Activated CD8-positive, alpha-beta T cell treated with anti-CD3 and anti-CD28 coated beads for 36 hours (primary cell): ENCODE data around the gene DUSP7. TPM values are rescaled to one million over a fixed set of nuclear protein-coding genes. Genes with fewer than 3 reads are reported as not detected.

Source experiments
- ATAC-seq: fragments of 200-7000 bp; cut with Tn5 transposase; one replicate; pipeline ENCODE4 v1.10.0; 2021; ENCODE audit warnings: mild to moderate bottlenecking, moderate library complexity
- CTCF ChIA-PET: fragments of 350-600 bp; sonication (Branson Sonifier 250); formaldehyde crosslinking; loops from one replicate; lab custom pipeline; 2021; ENCODE audit warnings: antibody characterized with exemption; lab: Charles Lee
- POLR2A ChIA-PET: fragments of 350-600 bp; sonication (Branson Sonifier 250); formaldehyde crosslinking; loops from one replicate; lab custom pipeline; 2021; ENCODE audit warnings: antibody characterized with exemption; lab: Charles Lee
- DNase-seq: peaks from one replicate; pipeline ENCODE4 v3.0.0-alpha.2; 2020
- H3K27ac Mint-ChIP-seq: one replicate; pipeline ENCODE4 v1.8.0; 2021; ENCODE audit warnings: mild to moderate bottlenecking, mixed read lengths
- H3K27me3 Mint-ChIP-seq: one replicate; pipeline ENCODE4 v1.8.0; 2021; ENCODE audit warnings: mixed read lengths
- H3K36me3 Mint-ChIP-seq: one replicate; pipeline ENCODE4 v1.8.0; 2021; ENCODE audit warnings: low read depth, mixed read lengths
- H3K4me1 Mint-ChIP-seq: one replicate; pipeline ENCODE4 v1.8.0; 2021; ENCODE audit warnings: low read depth, mixed read lengths
- H3K4me3 Mint-ChIP-seq: one replicate; pipeline ENCODE4 v1.8.0; 2021; ENCODE audit warnings: mild to moderate bottlenecking, moderate library complexity, mixed read lengths
- H3K9me3 Mint-ChIP-seq: one replicate; pipeline ENCODE4 v1.8.0; 2021; ENCODE audit warnings: mixed read lengths
- intact Hi-C: fragments of 100-400 bp; cut with micrococcal nuclease; formaldehyde crosslinking; loops from one replicate; pipeline ENCODE4 v1.10.0; 2022
- total RNA-seq, 2 experiments: library from RNA; stranded (reverse); gene quantifications; one replicate each; pipeline ENCODE4 v1.2.3, GENCODE V29; 2021
- TF ChIP-seq, protein P1 (sequence below): fragments of 200-600 bp; IDR thresholded peaks from one replicate; pipeline ENCODE4 v1.8.0; 2022; ENCODE audit warnings: antibody characterized with exemption, mild to moderate bottlenecking

The DUSP7 gene
- total RNA-seq, 2 experiments from 2014 or later = 19.6 to 21.6 TPM

DNA sequence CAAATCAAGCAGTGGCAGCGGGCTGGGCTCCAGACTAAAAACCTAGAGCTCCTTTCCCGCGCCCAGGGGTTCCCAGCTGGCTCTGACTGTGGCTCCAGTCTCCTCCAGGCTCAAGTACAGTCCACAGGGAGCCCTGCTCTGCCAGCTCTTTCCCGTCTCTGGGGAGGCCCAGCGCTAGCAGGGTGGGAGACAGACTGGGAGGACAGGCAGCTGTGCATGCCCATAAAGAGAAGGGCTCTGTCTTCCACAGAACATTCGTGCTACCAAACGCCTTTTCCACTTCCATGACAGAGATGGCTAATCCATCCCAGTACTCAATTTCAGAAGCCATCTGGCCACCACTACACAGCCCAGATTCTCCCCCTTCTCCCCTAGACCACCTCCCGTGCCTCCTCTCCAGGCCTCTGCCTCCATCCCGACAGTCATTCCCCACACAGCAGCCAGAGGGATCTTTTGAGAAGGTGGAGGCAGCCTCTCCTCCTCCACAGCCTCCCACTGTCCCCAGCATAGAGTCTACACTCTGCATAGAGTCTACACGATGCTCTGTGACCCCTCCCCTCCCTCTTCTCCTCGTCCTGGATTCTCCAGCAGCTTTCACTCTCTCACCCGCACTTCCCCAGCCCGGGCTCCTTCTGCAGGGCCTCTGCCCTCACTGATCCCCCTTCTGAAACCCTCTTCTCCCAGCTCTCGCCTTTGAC, 6.8 kb upstream of the DUSP7 start:
- no peak overlapping the region for H3K4me3 Mint-ChIP-seq

DNA sequence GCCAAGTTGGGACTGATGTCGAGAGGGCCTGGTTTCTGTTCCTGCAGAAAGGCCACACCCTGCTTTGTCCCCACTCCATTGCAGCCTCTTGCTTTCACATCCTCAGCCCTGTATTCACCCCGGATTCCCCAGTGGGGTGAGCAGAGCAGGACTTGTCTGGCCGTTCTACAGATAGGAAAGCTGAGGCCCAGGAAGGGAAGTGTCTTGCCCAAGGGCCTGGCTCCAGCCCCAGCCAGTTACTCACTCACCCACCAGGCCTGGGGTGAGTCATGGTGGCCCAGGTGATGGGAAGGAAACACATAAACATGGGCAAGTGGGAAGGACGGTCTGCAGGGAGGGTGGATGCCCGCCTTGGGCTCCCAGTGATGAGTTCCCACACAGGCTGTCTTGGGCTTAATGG, 6.1 kb upstream of the DUSP7 start:
- no peak overlapping the region for H3K27ac Mint-ChIP-seq
- intact Hi-C loops = no loop called here
- ChIA-PET CTCF (no interaction called here), POLR2A (interaction anchor here (1.6 kb wide), 1 partner anchor 67 kb away, joined by 5 read pairs; the partner anchor contains the start of gene RPL29)
- peaks cover 5% of the 10 kb centered on the region for H3K4me1 Mint-ChIP-seq
- TF ChIP-seq, protein P1, sequence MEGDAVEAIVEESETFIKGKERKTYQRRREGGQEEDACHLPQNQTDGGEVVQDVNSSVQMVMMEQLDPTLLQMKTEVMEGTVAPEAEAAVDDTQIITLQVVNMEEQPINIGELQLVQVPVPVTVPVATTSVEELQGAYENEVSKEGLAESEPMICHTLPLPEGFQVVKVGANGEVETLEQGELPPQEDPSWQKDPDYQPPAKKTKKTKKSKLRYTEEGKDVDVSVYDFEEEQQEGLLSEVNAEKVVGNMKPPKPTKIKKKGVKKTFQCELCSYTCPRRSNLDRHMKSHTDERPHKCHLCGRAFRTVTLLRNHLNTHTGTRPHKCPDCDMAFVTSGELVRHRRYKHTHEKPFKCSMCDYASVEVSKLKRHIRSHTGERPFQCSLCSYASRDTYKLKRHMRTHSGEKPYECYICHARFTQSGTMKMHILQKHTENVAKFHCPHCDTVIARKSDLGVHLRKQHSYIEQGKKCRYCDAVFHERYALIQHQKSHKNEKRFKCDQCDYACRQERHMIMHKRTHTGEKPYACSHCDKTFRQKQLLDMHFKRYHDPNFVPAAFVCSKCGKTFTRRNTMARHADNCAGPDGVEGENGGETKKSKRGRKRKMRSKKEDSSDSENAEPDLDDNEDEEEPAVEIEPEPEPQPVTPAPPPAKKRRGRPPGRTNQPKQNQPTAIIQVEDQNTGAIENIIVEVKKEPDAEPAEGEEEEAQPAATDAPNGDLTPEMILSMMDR = no peak
- no peaks in the 10 kb centered on the region for H3K9me3 Mint-ChIP-seq
- H3K36me3 Mint-ChIP-seq = no peaks in the 10 kb centered on the region
- no peak for DNase-seq
- no peak overlapping the region for H3K4me3 Mint-ChIP-seq
- no peaks in the 10 kb centered on the region for H3K27me3 Mint-ChIP-seq
- no peak for ATAC-seq

More for the DNA sequence above, 6.8 kb upstream of the DUSP7 start:
- intact Hi-C loops = no loop called here
- ATAC-seq (no peak), DNase-seq (no peak)
- no peaks in the 10 kb centered on the region for H3K27me3 Mint-ChIP-seq
- ChIA-PET POLR2A (no interaction called here), CTCF (no interaction called here)
- no peaks in the 10 kb centered on the region for H3K36me3 Mint-ChIP-seq
- no peaks in the 10 kb centered on the region for H3K4me1 Mint-ChIP-seq
- TF ChIP-seq, protein P1 = no peak
- no peak overlapping the region for H3K27ac Mint-ChIP-seq
- no peaks in the 10 kb centered on the region for H3K9me3 Mint-ChIP-seq

DNA sequence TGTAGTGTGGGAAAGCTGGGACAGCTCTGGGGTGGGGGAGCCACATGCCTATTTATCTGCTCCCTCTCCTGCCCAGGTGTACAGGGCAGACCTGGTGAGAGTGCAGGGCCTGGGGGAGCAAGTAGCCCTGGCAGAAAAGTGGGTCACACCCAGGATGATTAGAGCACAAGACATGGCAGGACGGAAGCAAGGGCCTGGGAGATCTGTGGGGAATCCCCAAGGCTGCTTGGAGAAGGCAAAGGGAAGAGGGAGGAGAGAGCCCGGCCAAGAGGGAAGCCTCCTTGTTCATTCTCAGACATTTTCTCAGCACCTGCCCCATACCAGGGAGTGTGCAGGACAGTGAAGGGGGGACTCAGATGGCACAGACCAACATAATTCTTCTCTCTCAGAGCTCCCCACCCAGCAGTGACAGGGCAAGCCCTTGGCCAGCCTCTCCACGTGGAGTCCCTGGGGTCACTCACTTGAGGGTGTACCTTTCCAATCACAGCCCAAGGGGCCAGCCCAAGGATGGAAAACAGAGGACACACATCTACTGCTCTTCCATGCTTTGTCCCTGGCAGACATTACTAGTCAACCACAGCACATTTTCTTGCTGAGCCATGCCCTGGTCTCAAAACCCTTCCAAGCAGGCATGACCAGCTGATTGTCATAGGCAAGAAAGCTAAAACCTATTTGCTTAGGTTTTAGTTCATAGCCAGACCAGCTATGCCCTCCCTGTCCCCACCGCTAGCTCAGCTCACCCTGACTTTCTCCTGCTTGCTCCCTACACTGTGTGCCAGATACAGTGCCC, 4.9 kb upstream of the DUSP7 start:
- ChIA-PET POLR2A (interaction anchor here (1.6 kb wide), 1 partner anchor 66 kb away, joined by 5 read pairs; the partner anchor contains the start of gene RPL29), CTCF (interaction anchor here (1.2 kb wide), 1 partner anchor 8 kb away, joined by 3 read pairs; no protein-coding TSS in a partner anchor)
- H3K4me1 Mint-ChIP-seq = peaks cover 6% of the 10 kb centered on the region
- intact Hi-C loops = no loop called here
- DNase-seq (no peak), ATAC-seq (no peak)
- no peaks in the 10 kb centered on the region for H3K36me3 Mint-ChIP-seq
- no peak overlapping the region for H3K27ac Mint-ChIP-seq
- H3K4me3 Mint-ChIP-seq = no peak overlapping the region
- H3K9me3 Mint-ChIP-seq = no peaks in the 10 kb centered on the region
- TF ChIP-seq, protein P1 = no peak
- H3K27me3 Mint-ChIP-seq = no peaks in the 10 kb centered on the region

DNA sequence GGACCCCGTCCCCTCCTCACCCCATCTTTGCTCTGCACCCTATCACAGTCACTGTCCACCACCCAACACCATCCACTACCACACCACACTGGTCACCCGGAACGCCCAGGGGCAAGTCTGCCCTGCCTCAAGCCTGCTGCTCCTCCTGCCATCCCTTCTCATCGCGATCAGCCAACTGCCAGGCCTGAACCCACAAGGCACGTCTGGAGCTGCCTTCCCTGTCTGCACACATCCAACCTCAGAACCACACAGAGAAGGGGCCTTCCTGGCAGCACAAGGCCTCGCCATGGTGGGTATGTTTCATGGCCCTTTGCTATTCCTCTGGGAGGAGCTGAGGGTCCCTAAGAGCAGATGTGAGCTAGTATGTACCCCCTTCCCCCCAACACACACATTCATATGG, 3.4 kb upstream of the DUSP7 start:
- Mint-ChIP-seq H3K36me3 (no peaks in the 10 kb centered on the region), H3K27me3 (no peaks in the 10 kb centered on the region), H3K4me1 (peaks cover 6% of the 10 kb centered on the region), H3K4me3 (no peak overlapping the region), H3K27ac (no peak overlapping the region), H3K9me3 (no peaks in the 10 kb centered on the region)
- ChIA-PET POLR2A (interaction anchor here (1.3 kb wide), 1 partner anchor 68 kb away, joined by 4 read pairs; no protein-coding TSS in a partner anchor), CTCF (interaction anchor here (1.2 to 1.5 kb wide), 2 partner anchors 58 to 86 kb away, joined by 3 to 4 read pairs; partner anchors contain the start of gene ABHD14B)
- TF ChIP-seq, protein P1 = no peak
- intact Hi-C loops = no loop called here
- DNase-seq (no peak), ATAC-seq (no peak)
